Smooth muscle cell (in vitro differentiated cells): Measurements from ENCODE around the gene USE1. TPM values are rescaled to one million over a fixed set of nuclear protein-coding genes. Genes with fewer than 3 reads are reported as not detected.

Experiments
- DNase-seq: peaks from one replicate; lab custom pipeline; 2025; ENCODE audit not compliant: unreplicated experiment; lab: John Stamatoyannopoulos, UW
- H2AFZ ChIP-seq: fragments of 200-600 bp; sonication (generic); 2 replicates; pipeline ENCODE4 v1.6.0; 2016; ENCODE audit warnings: antibody characterized with exemption, low read depth, mild to moderate bottlenecking
- H3F3A ChIP-seq: fragments of 200-600 bp; sonication (generic); 2 replicates; pipeline ENCODE4 v1.6.0; 2017; ENCODE audit warnings: antibody characterized with exemption, low read depth
- H3K27ac ChIP-seq: fragments of 200-600 bp; sonication (generic); 2 replicates; pipeline ENCODE4 v1.5.1; 2016; ENCODE audit warnings: low read depth, mild to moderate bottlenecking
- H3K27me3 ChIP-seq: fragments of 200-600 bp; sonication (generic); 2 replicates; pipeline ENCODE4 v1.6.1; 2016; ENCODE audit warnings: low read depth, mild to moderate bottlenecking
- H3K36me3 ChIP-seq: fragments of 200-600 bp; sonication (generic); 2 replicates; pipeline ENCODE4 v1.5.1; 2016; ENCODE audit warnings: low read depth
- H3K4me1 ChIP-seq: fragments of 200-600 bp; sonication (generic); 2 replicates; pipeline ENCODE4 v1.5.1; 2016; ENCODE audit warnings: low read depth
- H3K4me2 ChIP-seq: fragments of 200-600 bp; sonication (generic); 2 replicates; pipeline ENCODE4 v1.6.0; 2016; ENCODE audit warnings: mild to moderate bottlenecking
- H3K4me3 ChIP-seq: fragments of 200-600 bp; sonication (generic); 2 replicates; pipeline ENCODE4 v1.5.1; 2016; ENCODE audit warnings: mild to moderate bottlenecking
- H3K79me2 ChIP-seq: fragments of 200-600 bp; sonication (generic); 2 replicates; pipeline ENCODE4 v1.6.0; 2016; ENCODE audit warnings: low read depth, mild to moderate bottlenecking
- H3K9ac ChIP-seq: fragments of 200-600 bp; sonication (generic); 2 replicates; pipeline ENCODE4 v1.6.0; 2016; ENCODE audit warnings: low read depth
- H3K9me3 ChIP-seq: fragments of 200-600 bp; sonication (generic); replicated peaks from 2 replicates; pipeline ENCODE4 v1.5.1; 2016; ENCODE audit warnings: low read depth
- H4K20me1 ChIP-seq: fragments of 200-600 bp; sonication (generic); 2 replicates; pipeline ENCODE4 v1.6.0; 2016; ENCODE audit warnings: low read depth
- WGBS: methylation state at CpG from one replicate; pipeline ENCODE4 v1.1.7; 2016; ENCODE audit warnings: low lambda C conversion rate; 5-methylcytosine and 5-hydroxymethylcytosine counted together
- polyA plus RNA-seq: library from polyadenylated mRNA; unstranded; fragments of >200 nt; fragmentation: Nextera tagmentation; extraction: Ambion mirVana; gene quantifications from 2 replicates; pipeline ENCODE4 v1.2.1, GENCODE V29; 2016
- total RNA-seq: library from RNA; depleted of rRNA; stranded (reverse); fragments of >200 nt; gene quantifications from 2 replicates; pipeline ENCODE4 v1.2.3, GENCODE V29; 2014
- TF ChIP-seq, protein P1 (sequence below): fragments of 200-600 bp; sonication (generic); IDR thresholded peaks from 2 replicates; pipeline ENCODE4 v1.5.1; 2017; ENCODE audit warnings: borderline replicate concordance, mild to moderate bottlenecking, antibody characterized with exemption; ENCODE audit not compliant: insufficient read depth, poor library complexity, severe bottlenecking

The USE1 gene
- total and polyA plus RNA-seq, 2 experiments from 2014 or later, result 16.4 to 28.8 TPM

- Histone ChIP-seq H3K4me3 (peak overlapping the region; percentile 67), H3K9me3 (no peaks in the 10 kb centered on the region), H3K36me3 (no peaks in the 10 kb centered on the region), H3K9ac (peak overlapping the region; percentile 19), H2AFZ (no peak overlapping the region), H3K79me2 (peaks cover 52% of the 10 kb centered on the region), H3F3A (peaks cover 4% of the 10 kb centered on the region), H3K27ac (peak overlapping the region; percentile 9), H3K27me3 (no peaks in the 10 kb centered on the region), H4K20me1 (peaks cover 43% of the 10 kb centered on the region), H3K4me1 (peaks cover 24% of the 10 kb centered on the region), H3K4me2 (peak overlapping the region; percentile 86)
- WGBS, result 1% methylated on average over 79 of the region's 100 CpGs
- TF ChIP-seq, protein P1, sequence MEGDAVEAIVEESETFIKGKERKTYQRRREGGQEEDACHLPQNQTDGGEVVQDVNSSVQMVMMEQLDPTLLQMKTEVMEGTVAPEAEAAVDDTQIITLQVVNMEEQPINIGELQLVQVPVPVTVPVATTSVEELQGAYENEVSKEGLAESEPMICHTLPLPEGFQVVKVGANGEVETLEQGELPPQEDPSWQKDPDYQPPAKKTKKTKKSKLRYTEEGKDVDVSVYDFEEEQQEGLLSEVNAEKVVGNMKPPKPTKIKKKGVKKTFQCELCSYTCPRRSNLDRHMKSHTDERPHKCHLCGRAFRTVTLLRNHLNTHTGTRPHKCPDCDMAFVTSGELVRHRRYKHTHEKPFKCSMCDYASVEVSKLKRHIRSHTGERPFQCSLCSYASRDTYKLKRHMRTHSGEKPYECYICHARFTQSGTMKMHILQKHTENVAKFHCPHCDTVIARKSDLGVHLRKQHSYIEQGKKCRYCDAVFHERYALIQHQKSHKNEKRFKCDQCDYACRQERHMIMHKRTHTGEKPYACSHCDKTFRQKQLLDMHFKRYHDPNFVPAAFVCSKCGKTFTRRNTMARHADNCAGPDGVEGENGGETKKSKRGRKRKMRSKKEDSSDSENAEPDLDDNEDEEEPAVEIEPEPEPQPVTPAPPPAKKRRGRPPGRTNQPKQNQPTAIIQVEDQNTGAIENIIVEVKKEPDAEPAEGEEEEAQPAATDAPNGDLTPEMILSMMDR, result no peak
- no peak for DNase-seq
These were observed 29.7 kb downstream of the USE1 start for GRCh38 chr19:17244618-17245534.

GRCh38 chr19:17245535-17245984 lies 30.4 kb downstream of the USE1 start, which contains the start of gene NR2F6:
Gene NR2F6 (minus strand): TSS chr19:17245919. CDS start chr19:17245220, 699 bp downstream.
- peaks cover 3% of the 10 kb centered on the region for H3F3A ChIP-seq
- peak within 1 kb of the TSS; percentile 1 for H2AFZ ChIP-seq
- no peaks in the 10 kb centered on the region for H3K9me3 ChIP-seq
- DNase-seq, result no peak
- peaks cover 47% of the 10 kb centered on the region for H3K79me2 ChIP-seq
- WGBS, result 1% methylated on average over 39 of the region's 72 CpGs
- TF ChIP-seq, protein P1, result no peak
- H3K36me3 ChIP-seq, result no peaks in the 10 kb centered on the region
- H3K4me2 ChIP-seq, result peak within 1 kb of the TSS; percentile 95
- peak within 1 kb of the TSS; percentile 80 for H3K27ac ChIP-seq
- peak within 1 kb of the TSS; percentile 67 for H3K4me3 ChIP-seq
- peak within 1 kb of the TSS; percentile 19 for H3K9ac ChIP-seq
- H3K27me3 ChIP-seq, result no peaks in the 10 kb centered on the region
- H3K4me1 ChIP-seq, result peaks cover 24% of the 10 kb centered on the region
- H4K20me1 ChIP-seq, result peaks cover 36% of the 10 kb centered on the region

GRCh38 chr19:17246681-17247425 lies 31.7 kb downstream of the USE1 start:
- Histone ChIP-seq H3K27ac (peak overlapping the region; percentile 80), H3K9ac (no peak overlapping the region), H3F3A (no peaks in the 10 kb centered on the region), H3K27me3 (no peaks in the 10 kb centered on the region), H3K79me2 (peaks cover 34% of the 10 kb centered on the region), H3K36me3 (no peaks in the 10 kb centered on the region), H3K4me2 (peak overlapping the region; percentile 95), H2AFZ (peak overlapping the region; percentile 1), H3K4me3 (peak overlapping the region; percentile 61), H4K20me1 (peaks cover 23% of the 10 kb centered on the region), H3K9me3 (no peaks in the 10 kb centered on the region), H3K4me1 (peaks cover 24% of the 10 kb centered on the region)
- TF ChIP-seq, protein P1, result no peak
- no peak for DNase-seq
- 11% methylated on average over 18 of the region's 21 CpGs for WGBS
